ENCODE data around the gene KIAA1671. TPM values are rescaled to one million over a fixed set of nuclear protein-coding genes. Genes with fewer than 3 reads are reported as not detected.

Gene KIAA1671
- total and polyA plus RNA-seq, 9 of the 15 experiments (the other 6 are each of a cell fraction or from before 2014, with no cell fraction given) = under 0.01 to 0.11 (median 0.02) TPM; not detected in 5

DNA sequence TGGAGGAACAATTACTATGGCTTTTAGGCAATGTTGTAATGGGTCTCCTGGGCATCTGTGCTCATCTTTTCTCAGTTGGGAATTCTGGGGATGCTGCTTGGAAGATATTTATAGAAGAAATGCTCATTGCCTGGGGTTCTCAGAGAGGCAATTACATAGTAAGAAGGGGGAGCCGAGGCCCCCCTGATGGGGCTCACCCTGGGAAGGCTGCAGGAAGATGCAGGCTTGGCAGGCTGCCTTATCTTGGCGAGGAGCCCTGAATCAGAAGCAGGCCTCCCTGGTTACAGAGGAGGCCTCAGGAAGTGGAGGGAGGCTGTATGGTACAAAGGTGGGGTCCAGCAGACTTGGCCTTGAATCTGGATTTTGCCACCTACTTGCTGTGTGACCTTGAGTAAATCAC lies 186.5 kb downstream of the KIAA1671 start:
- H3K4me2 ChIP-seq (ENCODE audit: insufficient read depth, low read length) = no peak overlapping the region
- no peak overlapping the region for H3K9ac ChIP-seq (ENCODE audit: insufficient read depth in 1 of 2, low read depth in 2 of 2, low read length in 2 of 2)
- H3K4me1 ChIP-seq (replicated peaks in 1 of 2; ENCODE audit: control insufficient read depth in 2 of 2, insufficient read depth in 2 of 2, low read length in 2 of 2) = no peaks in the 10 kb centered on the region
- ATAC-seq (no peak), FAIRE-seq (no peak), DNase-seq (ENCODE audit: extremely low read depth in 1 of 4, low spot score in 3 of 4) (no peak)
- no peak overlapping the region for H2AFZ ChIP-seq (ENCODE audit: low read depth, low read length)
- BruUV-seq (replicated peaks) = no TSS peak
- no peaks in the 10 kb centered on the region for H3K79me2 ChIP-seq (ENCODE audit: control insufficient read depth, insufficient read depth, low read length)
- ChIA-PET POLR2A (interaction anchor here (1.1 kb wide), 1 partner anchor 11 kb away, joined by 4 read pairs; no protein-coding TSS in a partner anchor), CTCF (ENCODE audit: low intra/inter-chr PET ratio) (no interaction called here)
- H4K20me1 ChIP-seq (replicated peaks; ENCODE audit: control insufficient read depth, insufficient read depth, low read length) = no peaks in the 10 kb centered on the region
- no peak overlapping the region for H3K27ac ChIP-seq (ENCODE audit: extremely low read depth, low read depth, low read length)
- in situ Hi-C loops (cut with MboI) = no loop called here
- 0% methylated on average over 2 of the region's 2 CpGs for WGBS (ENCODE audit: insufficient coverage, low coverage, missing lambda C conversion rate)
- intact Hi-C loops (cut with micrococcal nuclease) = no loop called here
- peaks cover 0 to 3% of the 10 kb centered on the region in 2 experiments; a peak in 2 of 5 replicates for H3K27me3 ChIP-seq (ENCODE audit: control insufficient read depth in 2 of 2, insufficient read depth in 2 of 2, low read length in 2 of 2)
- H3K4me3 ChIP-seq = no peak overlapping the region
- no peaks in the 10 kb centered on the region for H3K9me3 ChIP-seq (replicated peaks; ENCODE audit: control insufficient read depth, insufficient read depth, low read depth, low read length)
- no peaks in the 10 kb centered on the region for H3K36me3 ChIP-seq (ENCODE audit: control insufficient read depth, insufficient read depth, low read length)
- no peaks in the 10 kb centered on the region for H3K9me1 ChIP-seq (ENCODE audit: control insufficient read depth, insufficient read depth, low read length)
- TF ChIP-seq SOX6 (IDR thresholded peaks at IDR 0.05) = no peak
- TF ChIP-seq HOMEZ (CRISPR knock-in tag; IDR thresholded peaks at IDR 0.05) = no peak
- no peak for TF ChIP-seq TCF3 (CRISPR knock-in tag; IDR thresholded peaks at IDR 0.05)
- TF ChIP-seq ZNF696 (CRISPR knock-in tag; conservative IDR thresholded peaks at IDR 0.05) = no peak
- TF ChIP-seq ETV6 (IDR thresholded peaks at IDR 0.05; ENCODE audit: borderline replicate concordance in 1 of 2, low read depth in 2 of 2, low read length in 1 of 2) = no peak
- no peak for TF ChIP-seq ETV6 (CRISPR knock-in tag; IDR thresholded peaks at IDR 0.05; ENCODE audit: borderline replicate concordance)
- TF ChIP-seq, protein P1, sequence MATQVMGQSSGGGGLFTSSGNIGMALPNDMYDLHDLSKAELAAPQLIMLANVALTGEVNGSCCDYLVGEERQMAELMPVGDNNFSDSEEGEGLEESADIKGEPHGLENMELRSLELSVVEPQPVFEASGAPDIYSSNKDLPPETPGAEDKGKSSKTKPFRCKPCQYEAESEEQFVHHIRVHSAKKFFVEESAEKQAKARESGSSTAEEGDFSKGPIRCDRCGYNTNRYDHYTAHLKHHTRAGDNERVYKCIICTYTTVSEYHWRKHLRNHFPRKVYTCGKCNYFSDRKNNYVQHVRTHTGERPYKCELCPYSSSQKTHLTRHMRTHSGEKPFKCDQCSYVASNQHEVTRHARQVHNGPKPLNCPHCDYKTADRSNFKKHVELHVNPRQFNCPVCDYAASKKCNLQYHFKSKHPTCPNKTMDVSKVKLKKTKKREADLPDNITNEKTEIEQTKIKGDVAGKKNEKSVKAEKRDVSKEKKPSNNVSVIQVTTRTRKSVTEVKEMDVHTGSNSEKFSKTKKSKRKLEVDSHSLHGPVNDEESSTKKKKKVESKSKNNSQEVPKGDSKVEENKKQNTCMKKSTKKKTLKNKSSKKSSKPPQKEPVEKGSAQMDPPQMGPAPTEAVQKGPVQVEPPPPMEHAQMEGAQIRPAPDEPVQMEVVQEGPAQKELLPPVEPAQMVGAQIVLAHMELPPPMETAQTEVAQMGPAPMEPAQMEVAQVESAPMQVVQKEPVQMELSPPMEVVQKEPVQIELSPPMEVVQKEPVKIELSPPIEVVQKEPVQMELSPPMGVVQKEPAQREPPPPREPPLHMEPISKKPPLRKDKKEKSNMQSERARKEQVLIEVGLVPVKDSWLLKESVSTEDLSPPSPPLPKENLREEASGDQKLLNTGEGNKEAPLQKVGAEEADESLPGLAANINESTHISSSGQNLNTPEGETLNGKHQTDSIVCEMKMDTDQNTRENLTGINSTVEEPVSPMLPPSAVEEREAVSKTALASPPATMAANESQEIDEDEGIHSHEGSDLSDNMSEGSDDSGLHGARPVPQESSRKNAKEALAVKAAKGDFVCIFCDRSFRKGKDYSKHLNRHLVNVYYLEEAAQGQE (IDR thresholded peaks at IDR 0.05; ENCODE audit: borderline replicate concordance) = no peak
- TF ChIP-seq, protein P1 (CRISPR knock-in tag; IDR thresholded peaks at IDR 0.05; ENCODE audit: low read depth) = no peak
- no peak for TF ChIP-seq USF2 (CRISPR knock-in tag; IDR thresholded peaks at IDR 0.05)
- no peak for TF ChIP-seq ZNF384 (IDR thresholded peaks at IDR 0.05; ENCODE audit: low read depth, low read length)
- TF ChIP-seq TAF7 (tag; IDR thresholded peaks at IDR 0.05) = no peak
- TF ChIP-seq CTBP1 (IDR thresholded peaks at IDR 0.05; ENCODE audit: borderline replicate concordance) = no peak
- TF ChIP-seq, protein P2, sequence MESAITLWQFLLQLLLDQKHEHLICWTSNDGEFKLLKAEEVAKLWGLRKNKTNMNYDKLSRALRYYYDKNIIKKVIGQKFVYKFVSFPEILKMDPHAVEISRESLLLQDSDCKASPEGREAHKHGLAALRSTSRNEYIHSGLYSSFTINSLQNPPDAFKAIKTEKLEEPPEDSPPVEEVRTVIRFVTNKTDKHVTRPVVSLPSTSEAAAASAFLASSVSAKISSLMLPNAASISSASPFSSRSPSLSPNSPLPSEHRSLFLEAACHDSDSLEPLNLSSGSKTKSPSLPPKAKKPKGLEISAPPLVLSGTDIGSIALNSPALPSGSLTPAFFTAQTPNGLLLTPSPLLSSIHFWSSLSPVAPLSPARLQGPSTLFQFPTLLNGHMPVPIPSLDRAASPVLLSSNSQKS (CRISPR knock-in tag; IDR thresholded peaks at IDR 0.05) = no peak
